Uterus (tissue), 2 donors: ENCODE measurements around the gene RBBP9.

Experiments used
- CTCF ChIP-seq, 4 experiments: fragments of 200-600 bp in 2 of 4; fragments of 450-650 bp in 2 of 4; sonication (generic) in 2 of 4; IDR thresholded peaks; one replicate each; pipeline ENCODE4 v1.5.1; 2016 to 2019; ENCODE audit warnings: antibody characterized with exemption in 4 of 4, mild to moderate bottlenecking in 2 of 4, moderate library complexity in 1 of 4
- POLR2A ChIP-seq, 2 donors: fragments of 450-650 bp; IDR thresholded peaks; one replicate each; pipeline ENCODE4 v1.6.1; 2016; ENCODE audit warnings: antibody characterized with exemption in 2 of 2, mild to moderate bottlenecking in 1 of 2, moderate library complexity in 1 of 2

- TF ChIP-seq CTCF (IDR thresholded peaks at IDR 0.05) = no peak
- no peak for TF ChIP-seq POLR2A (IDR thresholded peaks at IDR 0.05)
Observed at GRCh38 chr20:18440403-18440802, 56.6 kb downstream of the RBBP9 start.
